ENCODE measurements around the gene EPN3.

DNA sequence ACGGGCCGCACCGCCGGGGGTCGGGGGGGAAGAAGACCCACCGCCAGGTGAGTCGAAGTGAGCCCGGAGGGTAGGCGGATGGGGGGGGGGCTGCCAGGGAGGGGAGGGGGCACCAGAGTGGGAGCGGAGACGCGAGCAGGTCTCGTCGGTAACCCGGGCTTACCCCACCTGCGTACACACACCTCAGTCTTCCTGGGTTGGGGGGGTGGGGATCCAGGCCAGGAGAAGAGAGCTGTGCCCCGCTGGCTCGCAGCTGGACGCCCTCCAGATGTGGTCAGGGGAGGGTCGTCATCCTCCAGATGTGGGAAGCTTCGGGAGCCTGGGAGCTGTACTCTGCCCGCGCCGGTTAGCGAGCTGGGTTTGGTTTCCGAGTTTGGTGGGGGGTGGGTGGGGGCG is 29.2 kb downstream of the EPN3 start:
- TF ChIP-seq CTCF (IDR thresholded peaks at IDR 0.05), result no peak
- no peak for TF ChIP-seq POLR2A (IDR thresholded peaks at IDR 0.05)

Measured in uterus (tissue), 2 donors.